ENCODE data around the gene NNT.

Gene NNT

DNA sequence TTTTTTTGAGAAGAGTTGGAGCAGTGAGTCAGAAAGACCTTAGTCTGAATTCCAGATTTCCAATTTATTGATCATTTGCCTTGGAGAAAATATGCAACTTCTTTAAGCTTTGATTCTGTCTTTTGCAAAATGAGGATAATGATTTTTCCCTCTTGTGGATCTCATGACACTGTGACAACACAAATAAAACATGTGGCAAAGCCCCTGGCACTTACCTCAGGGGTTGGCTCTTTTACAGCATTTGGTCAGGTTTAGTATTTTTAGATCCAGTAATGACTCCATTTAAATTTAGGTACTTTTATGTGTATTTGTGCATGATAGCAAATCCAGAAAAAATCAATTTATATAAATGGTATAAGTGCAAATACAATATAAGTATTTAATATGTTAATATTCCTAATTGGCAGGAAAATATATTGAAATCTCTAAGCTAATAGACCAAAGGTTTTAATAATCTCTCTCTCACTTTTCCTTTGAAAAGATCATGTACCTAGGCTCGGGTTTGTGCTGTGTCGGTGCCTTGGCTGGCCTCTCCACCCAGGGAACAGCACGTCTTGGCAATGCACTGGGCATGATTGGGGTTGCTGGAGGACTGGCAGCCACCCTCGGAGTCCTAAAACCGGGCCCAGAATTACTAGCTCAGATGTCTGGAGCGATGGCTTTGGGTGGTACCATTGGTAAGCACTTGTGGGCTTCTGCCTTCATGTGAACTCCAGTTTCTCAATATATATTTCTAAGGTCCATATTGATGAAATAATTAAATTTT lies 49.7 kb downstream of the NNT start:
- Histone ChIP-seq H3K27ac (peak overlapping the region in 1 of 2 donors; percentile 10), H3K4me1 (peaks cover 0 to 35% (median 16%) of the 10 kb centered on the region in 4 donors), H3K4me3 (no peak overlapping the region), H3K36me3 (peaks cover 31 to 67% (median 40%) of the 10 kb centered on the region in 3 donors), H3K9me3 (no peaks in the 10 kb centered on the region), H3K27me3 (no peaks in the 10 kb centered on the region)
- TF ChIP-seq, protein P1, sequence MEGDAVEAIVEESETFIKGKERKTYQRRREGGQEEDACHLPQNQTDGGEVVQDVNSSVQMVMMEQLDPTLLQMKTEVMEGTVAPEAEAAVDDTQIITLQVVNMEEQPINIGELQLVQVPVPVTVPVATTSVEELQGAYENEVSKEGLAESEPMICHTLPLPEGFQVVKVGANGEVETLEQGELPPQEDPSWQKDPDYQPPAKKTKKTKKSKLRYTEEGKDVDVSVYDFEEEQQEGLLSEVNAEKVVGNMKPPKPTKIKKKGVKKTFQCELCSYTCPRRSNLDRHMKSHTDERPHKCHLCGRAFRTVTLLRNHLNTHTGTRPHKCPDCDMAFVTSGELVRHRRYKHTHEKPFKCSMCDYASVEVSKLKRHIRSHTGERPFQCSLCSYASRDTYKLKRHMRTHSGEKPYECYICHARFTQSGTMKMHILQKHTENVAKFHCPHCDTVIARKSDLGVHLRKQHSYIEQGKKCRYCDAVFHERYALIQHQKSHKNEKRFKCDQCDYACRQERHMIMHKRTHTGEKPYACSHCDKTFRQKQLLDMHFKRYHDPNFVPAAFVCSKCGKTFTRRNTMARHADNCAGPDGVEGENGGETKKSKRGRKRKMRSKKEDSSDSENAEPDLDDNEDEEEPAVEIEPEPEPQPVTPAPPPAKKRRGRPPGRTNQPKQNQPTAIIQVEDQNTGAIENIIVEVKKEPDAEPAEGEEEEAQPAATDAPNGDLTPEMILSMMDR (IDR thresholded peaks at IDR 0.05), result no peak
- intact Hi-C loops (cut with DNase I; ENCODE audit: low total_unique reads), result no loop called here
- DNase-seq, result no peak

DNA sequence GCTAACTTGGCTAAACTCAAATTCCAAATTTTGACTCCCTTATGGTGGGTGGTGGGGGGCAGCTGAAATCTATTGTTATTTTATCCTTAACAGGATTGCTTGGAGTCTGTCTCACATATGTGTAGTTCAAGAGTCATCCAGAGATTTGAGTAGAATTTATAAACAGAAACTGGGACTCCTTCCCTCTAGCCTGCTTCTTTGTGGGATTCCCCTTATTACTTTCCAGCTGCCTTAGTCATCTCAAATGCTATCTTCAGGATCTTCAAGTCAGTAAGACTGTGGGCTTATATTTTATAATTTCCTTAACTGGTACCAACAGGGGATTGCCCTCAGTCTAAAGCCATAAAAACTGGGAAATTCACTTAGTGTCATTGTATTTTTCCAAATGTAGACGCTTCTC lies 55.5 kb downstream of the NNT start:
- H3K27ac ChIP-seq, result peak overlapping the region; percentile 32 to 34
- H3K36me3 ChIP-seq, result peaks cover 12 to 42% (median 38%) of the 10 kb centered on the region in 3 donors
- peaks cover 0 to 11% (median 0%) of the 10 kb centered on the region in 4 donors for H3K4me1 ChIP-seq
- H3K9me3 ChIP-seq, result no peaks in the 10 kb centered on the region
- no peaks in the 10 kb centered on the region for H3K27me3 ChIP-seq
- intact Hi-C loops (cut with DNase I; ENCODE audit: low total_unique reads), result no loop called here
- no peak overlapping the region for H3K4me3 ChIP-seq
- TF ChIP-seq, protein P1 (IDR thresholded peaks at IDR 0.05), result no peak
- no peak for DNase-seq

DNA sequence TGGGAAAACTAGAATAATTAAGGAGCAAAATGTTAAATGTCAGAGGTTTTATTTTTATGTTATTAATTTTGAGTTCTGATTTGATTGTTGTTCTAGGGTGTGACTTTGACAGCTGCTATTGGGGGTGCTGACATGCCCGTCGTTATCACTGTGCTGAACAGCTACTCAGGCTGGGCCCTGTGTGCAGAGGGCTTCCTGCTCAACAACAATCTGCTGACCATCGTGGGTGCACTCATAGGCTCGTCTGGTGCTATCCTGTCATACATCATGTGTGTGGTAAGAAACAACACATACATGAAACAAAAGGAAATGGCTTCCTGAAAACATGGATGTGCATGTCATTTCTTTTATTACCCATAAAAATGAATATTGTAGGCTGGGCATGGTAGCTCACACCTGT lies 56.1 kb downstream of the NNT start:
- Histone ChIP-seq H3K9me3 (no peaks in the 10 kb centered on the region), H3K27me3 (no peaks in the 10 kb centered on the region), H3K4me3 (no peak overlapping the region), H3K4me1 (peaks cover 0 to 16% (median 2%) of the 10 kb centered on the region in 4 donors), H3K27ac (peak overlapping the region; percentile 32 to 34), H3K36me3 (peaks cover 15 to 38% (median 36%) of the 10 kb centered on the region in 3 donors)
- intact Hi-C loops (cut with DNase I; ENCODE audit: low total_unique reads), result no loop called here
- TF ChIP-seq, protein P1 (IDR thresholded peaks at IDR 0.05), result no peak
- DNase-seq, result no peak

DNA sequence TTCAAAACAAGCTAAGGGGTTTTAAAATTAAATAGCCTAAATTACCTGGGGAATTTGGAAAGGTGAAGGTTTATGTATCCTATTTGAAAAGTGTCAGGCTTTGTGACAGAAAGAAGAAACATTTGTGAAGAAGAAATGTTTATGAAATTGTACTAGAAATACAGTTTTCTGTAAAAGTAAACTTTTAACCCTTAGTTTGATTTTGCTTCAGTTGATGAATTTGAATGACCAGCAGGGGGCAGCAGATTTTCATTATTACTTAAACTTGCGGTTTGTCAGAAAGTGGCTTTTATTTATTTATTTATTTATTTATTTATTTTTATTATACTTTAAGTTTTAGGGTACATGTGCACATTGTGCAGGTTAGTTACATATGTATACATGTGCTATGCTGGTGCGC lies 58.1 kb downstream of the NNT start:
- H3K27ac ChIP-seq, result peak overlapping the region; percentile 8 to 39
- no peak overlapping the region for H3K4me3 ChIP-seq
- TF ChIP-seq, protein P1 (IDR thresholded peaks at IDR 0.05), result peak; percentile 45 to 61
- no peaks in the 10 kb centered on the region for H3K27me3 ChIP-seq
- no peak for DNase-seq
- peaks cover 0 to 25% (median 3%) of the 10 kb centered on the region in 4 donors for H3K4me1 ChIP-seq
- H3K36me3 ChIP-seq, result peaks cover 22 to 42% (median 29%) of the 10 kb centered on the region in 3 donors
- H3K9me3 ChIP-seq, result no peaks in the 10 kb centered on the region
- intact Hi-C loops (cut with DNase I; ENCODE audit: low total_unique reads), result no loop called here

DNA sequence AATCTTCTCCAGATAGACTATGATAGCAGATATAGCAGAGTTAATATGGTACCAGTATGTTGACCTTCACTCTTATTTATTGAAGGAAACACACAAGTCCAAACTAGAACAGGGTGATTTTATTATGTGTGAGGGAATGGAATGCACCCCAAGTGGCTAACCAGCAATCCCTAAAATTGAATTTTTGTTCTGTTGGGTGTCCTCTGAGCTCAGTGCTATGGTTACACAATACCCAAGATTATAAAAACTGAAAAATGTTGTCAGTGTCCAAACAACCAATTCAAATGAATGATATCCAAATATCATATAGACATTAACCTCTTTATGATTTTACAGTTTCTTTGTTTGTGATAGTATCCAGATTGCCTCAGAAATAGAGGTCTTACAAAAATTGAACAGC lies 60.9 kb downstream of the NNT start:
- Histone ChIP-seq H3K36me3 (peaks cover 23 to 25% (median 23%) of the 10 kb centered on the region in 3 donors), H3K9me3 (no peaks in the 10 kb centered on the region), H3K27me3 (no peaks in the 10 kb centered on the region), H3K4me3 (no peak overlapping the region), H3K4me1 (peaks cover 0 to 19% (median 3%) of the 10 kb centered on the region in 4 donors), H3K27ac (no peak overlapping the region)
- intact Hi-C loops (cut with DNase I; ENCODE audit: low total_unique reads), result no loop called here
- no peak for DNase-seq
- TF ChIP-seq, protein P1 (IDR thresholded peaks at IDR 0.05), result no peak
